K562 (cell line): ENCODE data around the gene CLEC17A. TPM values are rescaled to one million over a fixed set of nuclear protein-coding genes. Genes with fewer than 3 reads are reported as not detected.

ENCODE experiments used
- AFF4 ChIP-seq: sonication (generic); formaldehyde crosslinking; IDR thresholded peaks from 2 replicates; pipeline ENCODE4 v1.8.0; 2023; ENCODE audit warnings: mild to moderate bottlenecking, missing genetic modification reagents
- ARID4B ChIP-seq: sonication (generic); formaldehyde crosslinking; IDR thresholded peaks from 2 replicates; pipeline ENCODE4 v1.8.0; 2022; ENCODE audit warnings: mild to moderate bottlenecking, missing genetic modification reagents
- CREBBP ChIP-seq: IDR thresholded peaks from one replicate; pipeline ENCODE4 v1.6.1; 2012; ENCODE audit warnings: low read depth, mild to moderate bottlenecking, control low read depth, inconsistent platforms, low read length
- LARP7 ChIP-seq: fragments of 450-650 bp; IDR thresholded peaks from 2 replicates; pipeline ENCODE4 v1.6.1; 2016
- MTF1 ChIP-seq: fragments of 250-450 bp; sonication (Bioruptor Pico); IDR thresholded peaks from 2 replicates; pipeline ENCODE4 v1.9.0; 2021; ENCODE audit warnings: moderate library complexity, mild to moderate bottlenecking, inconsistent platforms, borderline replicate concordance
- SMC3 ChIP-seq: conservative IDR thresholded peaks from 2 replicates; pipeline ENCODE4 v1.6.1; 2011; ENCODE audit warnings: low read depth, low read length, improper control_type of control experiment; ENCODE audit not compliant: insufficient read depth
- SNAPC5 ChIP-seq: fragments of 250-450 bp; sonication (Bioruptor Pico); IDR thresholded peaks from 2 replicates; pipeline ENCODE4 v1.8.0; 2021; ENCODE audit warnings: moderate library complexity, mild to moderate bottlenecking, inconsistent platforms
- STAG1 ChIP-seq: sonication (generic); formaldehyde crosslinking; IDR thresholded peaks from 2 replicates; pipeline ENCODE4 v1.5.0; 2020; ENCODE audit warnings: missing genetic modification reagents, borderline replicate concordance
- THRA ChIP-seq: fragments of 450-650 bp; IDR thresholded peaks from 2 replicates; pipeline ENCODE4 v1.6.1; 2017; ENCODE audit warnings: mild to moderate bottlenecking, moderate library complexity
- ZNF263 ChIP-seq: sonication (generic); formaldehyde crosslinking; IDR thresholded peaks from 2 replicates; pipeline ENCODE4 v1.8.0; 2022; ENCODE audit warnings: mild to moderate bottlenecking, missing genetic modification reagents, borderline replicate concordance
- ZNF395 ChIP-seq: fragments of 200-800 bp; sonication (Bioruptor generic); IDR thresholded peaks from 2 replicates; pipeline ENCODE4 v1.6.1; 2017; ENCODE audit warnings: missing genetic modification characterization, missing compliant biosample characterization
- ZNF584 ChIP-seq: fragments of 200-800 bp; sonication (Bioruptor generic); IDR thresholded peaks from 2 replicates; pipeline ENCODE4 v1.6.1; 2016; ENCODE audit warnings: low read depth, mild to moderate bottlenecking, missing genetic modification characterization, missing compliant biosample characterization
- ZNF76 ChIP-seq: fragments of 250-450 bp; sonication (Bioruptor Pico); IDR thresholded peaks from 2 replicates; pipeline ENCODE4 v1.4.0; 2020; ENCODE audit warnings: mild to moderate bottlenecking, moderate library complexity, borderline replicate concordance
- ZNF766 ChIP-seq: fragments of 200-800 bp; sonication (Bioruptor generic); conservative IDR thresholded peaks from 2 replicates; pipeline ENCODE4 v1.6.1; 2016; ENCODE audit warnings: missing genetic modification characterization, missing compliant biosample characterization
- polyA plus RNA-seq, 8 experiments: library from polyadenylated mRNA; depleted of rRNA in 4 of 8; stranded (reverse) in 5 of 8; unstranded in 3 of 8; fragments of >200 nt; fragmentation: Nextera tagmentation in 2 of 8; fragmentation: Illumina TruSeq in 1 of 8; extraction: Ambion mirVana in 2 of 8; extraction: Trizol in 1 of 8; gene quantifications; 2 replicates each; pipeline versions ENCODE4 v1.2.1 to v1.2.3, GENCODE V29; 2011 to 2014; ENCODE audit warnings: inconsistent platforms in 1 of 8, missing spikeins in 1 of 8
- total RNA-seq, 7 experiments: library from RNA; depleted of rRNA in 6 of 7; stranded (reverse); fragments of >200 nt in 6 of 7; fragmentation: Illumina TruSeq in 2 of 7; extraction: Trizol in 2 of 7; gene quantifications; 2 replicates each; pipeline versions ENCODE4 v1.2.1 to v1.2.3, GENCODE V29; 2011 to 2021; ENCODE audit warnings: low replicate concordance in 1 of 7

The CLEC17A gene
- total and polyA plus RNA-seq, 9 of the 15 experiments (the other 6 are each of a cell fraction or from before 2014, with no cell fraction given), result 0.03 TPM; not detected in 8

- TF ChIP-seq ZNF395 (no peak), SMC3 (peak; percentile 49), ZNF263 (peak; percentile 59; the same call in 1 of the 2 replicates), STAG1 (CRISPR knock-in tag) (no peak), ZNF584 (no peak), ZNF76 (CRISPR knock-in tag) (no peak), AFF4 (peak; percentile 92), MTF1 (CRISPR knock-in tag) (no peak), ARID4B (CRISPR knock-in tag) (peak; percentile 98), LARP7 (no peak), THRA (no peak), SNAPC5 (no peak), CREBBP (no peak), ZNF766 (no peak)
Measured at GRCh38 chr19:14571695-14572490, 11.0 kb upstream of the CLEC17A start, which contains the start of gene NDUFB7 (continued).
